IPS-20b (cell line): Measurements from ENCODE around the gene EPS8.

Experiments used
- H3K27ac ChIP-seq: one replicate; pipeline ENCODE4 v1.5.1; 2013; ENCODE audit warnings: low read length
- H3K27me3 ChIP-seq: 2 replicates; pipeline ENCODE4 v1.6.1; 2013; ENCODE audit warnings: mild to moderate bottlenecking, low read length, inconsistent platforms; ENCODE audit not compliant: insufficient read depth
- H3K36me3 ChIP-seq: 2 replicates; pipeline ENCODE4 v1.6.1; 2013; ENCODE audit warnings: low read depth, mild to moderate bottlenecking, inconsistent platforms, low read length, moderate library complexity; ENCODE audit not compliant: insufficient read depth
- H3K4me1 ChIP-seq: 2 replicates; pipeline ENCODE4 v1.6.1; 2013; ENCODE audit warnings: mild to moderate bottlenecking, control low read depth, inconsistent platforms, low read length, moderate library complexity; ENCODE audit not compliant: insufficient read depth
- H3K4me3 ChIP-seq: 2 replicates; pipeline ENCODE4 v1.5.1; 2013; ENCODE audit warnings: mild to moderate bottlenecking, low read length, inconsistent platforms
- H3K9ac ChIP-seq: 2 replicates; pipeline ENCODE4 v1.6.1; 2013; ENCODE audit warnings: low read depth, mild to moderate bottlenecking, inconsistent platforms, low read length, moderate library complexity
- H3K9me3 ChIP-seq: 2 replicates; pipeline ENCODE4 v1.6.1; 2013; ENCODE audit warnings: mild to moderate bottlenecking, low read depth, low read length, inconsistent platforms; ENCODE audit not compliant: insufficient read depth

Gene EPS8

GRCh38 chr12:15698377-15698871 is 90.8 kb downstream of the EPS8 start:
- H3K4me1 ChIP-seq: no peaks in the 10 kb centered on the region; the same call in 1 of the 2 replicates
- no peak overlapping the region for H3K9ac ChIP-seq
- no peaks in the 10 kb centered on the region for H3K27me3 ChIP-seq
- H3K9me3 ChIP-seq: no peaks in the 10 kb centered on the region
- H3K36me3 ChIP-seq: no peaks in the 10 kb centered on the region
- H3K4me3 ChIP-seq: no peak overlapping the region
- no peak overlapping the region for H3K27ac ChIP-seq

GRCh38 chr12:15697201-15697600 is 92.0 kb downstream of the EPS8 start:
- no peaks in the 10 kb centered on the region for H3K27me3 ChIP-seq
- H3K9me3 ChIP-seq: no peaks in the 10 kb centered on the region
- H3K27ac ChIP-seq: no peak overlapping the region
- no peak overlapping the region for H3K9ac ChIP-seq
- no peaks in the 10 kb centered on the region; the same call in 1 of the 2 replicates for H3K4me1 ChIP-seq
- no peaks in the 10 kb centered on the region for H3K36me3 ChIP-seq
- no peak overlapping the region for H3K4me3 ChIP-seq

- Histone ChIP-seq H3K9me3 (no peaks in the 10 kb centered on the region), H3K4me1 (peaks cover 4% of the 10 kb centered on the region; the same call in 1 of the 2 replicates), H3K9ac (no peak overlapping the region), H3K4me3 (no peak overlapping the region), H3K27me3 (no peaks in the 10 kb centered on the region), H3K36me3 (no peaks in the 10 kb centered on the region), H3K27ac (no peak overlapping the region)
These were observed 95.8 kb downstream of the EPS8 start for GRCh38 chr12:15693228-15693911.

- Histone ChIP-seq H3K9ac (no peak overlapping the region), H3K27ac (no peak overlapping the region), H3K36me3 (no peaks in the 10 kb centered on the region), H3K4me3 (no peak overlapping the region), H3K27me3 (no peaks in the 10 kb centered on the region), H3K4me1 (peaks cover 6% of the 10 kb centered on the region; the same call in 1 of the 2 replicates), H3K9me3 (no peaks in the 10 kb centered on the region)
These were observed 97.8 kb downstream of the EPS8 start for GRCh38 chr12:15691388-15691787.

GRCh38 chr12:15690320-15690719 is 98.9 kb downstream of the EPS8 start:
- Histone ChIP-seq H3K36me3 (no peaks in the 10 kb centered on the region), H3K4me1 (peaks cover 6% of the 10 kb centered on the region; the same call in 1 of the 2 replicates), H3K9ac (no peak overlapping the region), H3K27ac (no peak overlapping the region), H3K4me3 (no peak overlapping the region), H3K9me3 (no peaks in the 10 kb centered on the region), H3K27me3 (no peaks in the 10 kb centered on the region)

- Histone ChIP-seq H3K4me1 (peaks cover 6% of the 10 kb centered on the region; the same call in 1 of the 2 replicates), H3K27ac (no peak overlapping the region), H3K36me3 (no peaks in the 10 kb centered on the region), H3K4me3 (no peak overlapping the region), H3K9me3 (no peaks in the 10 kb centered on the region), H3K27me3 (no peaks in the 10 kb centered on the region), H3K9ac (no peak overlapping the region)
These were observed 99.4 kb downstream of the EPS8 start for GRCh38 chr12:15689751-15690191.

- Histone ChIP-seq H3K36me3 (no peaks in the 10 kb centered on the region), H3K4me1 (peaks cover 6% of the 10 kb centered on the region; the same call in 1 of the 2 replicates), H3K9ac (peak overlapping the region; percentile 11; the same call in 1 of the 2 replicates), H3K4me3 (no peak overlapping the region), H3K27ac (no peak overlapping the region), H3K9me3 (no peaks in the 10 kb centered on the region), H3K27me3 (no peaks in the 10 kb centered on the region)
These were observed 100.2 kb downstream of the EPS8 start for GRCh38 chr12:15688838-15689625.

- H3K27me3 ChIP-seq: no peaks in the 10 kb centered on the region
- H3K9ac ChIP-seq: peak overlapping the region; percentile 11; the same call in 1 of the 2 replicates
- no peaks in the 10 kb centered on the region for H3K36me3 ChIP-seq
- H3K27ac ChIP-seq: no peak overlapping the region
- H3K4me1 ChIP-seq: peaks cover 6% of the 10 kb centered on the region; the same call in 1 of the 2 replicates
- H3K9me3 ChIP-seq: no peaks in the 10 kb centered on the region
- no peak overlapping the region for H3K4me3 ChIP-seq
These were observed 100.9 kb downstream of the EPS8 start for GRCh38 chr12:15688202-15688736.

- Histone ChIP-seq H3K4me1 (peaks cover 6% of the 10 kb centered on the region; the same call in 1 of the 2 replicates), H3K36me3 (no peaks in the 10 kb centered on the region), H3K9me3 (no peaks in the 10 kb centered on the region), H3K27ac (no peak overlapping the region), H3K9ac (no peak overlapping the region), H3K4me3 (no peak overlapping the region), H3K27me3 (no peaks in the 10 kb centered on the region)
These were observed 101.6 kb downstream of the EPS8 start for GRCh38 chr12:15687583-15687982.

GRCh38 chr12:15684896-15685658 is 104.1 kb downstream of the EPS8 start:
- H3K9ac ChIP-seq: no peak overlapping the region; the same call in 1 of the 2 replicates
- H3K4me1 ChIP-seq: peaks cover 6% of the 10 kb centered on the region; the same call in 1 of the 2 replicates
- no peak overlapping the region for H3K27ac ChIP-seq
- H3K4me3 ChIP-seq: no peak overlapping the region
- no peaks in the 10 kb centered on the region for H3K36me3 ChIP-seq
- no peaks in the 10 kb centered on the region for H3K9me3 ChIP-seq
- H3K27me3 ChIP-seq: no peaks in the 10 kb centered on the region

- Histone ChIP-seq H3K9ac (no peak overlapping the region), H3K36me3 (no peaks in the 10 kb centered on the region), H3K4me3 (no peak overlapping the region), H3K9me3 (no peaks in the 10 kb centered on the region), H3K27me3 (no peaks in the 10 kb centered on the region), H3K4me1 (peaks cover 4% of the 10 kb centered on the region), H3K27ac (no peak overlapping the region)
These were observed 106.4 kb downstream of the EPS8 start for GRCh38 chr12:15682826-15683225.
